Erythroblast (primary cell): ENCODE data around the gene HDAC10.

Experiments used
- GATA1 ChIP-seq: IDR thresholded peaks from 2 replicates; pipeline ENCODE4 v1.6.1; 2011; ENCODE audit warnings: low read depth, mild to moderate bottlenecking, control low read depth, low read length, moderate library complexity
- POLR2A ChIP-seq: IDR thresholded peaks from 2 replicates; pipeline ENCODE4 v1.6.1; 2011; ENCODE audit warnings: mild to moderate bottlenecking, low read length

DNA sequence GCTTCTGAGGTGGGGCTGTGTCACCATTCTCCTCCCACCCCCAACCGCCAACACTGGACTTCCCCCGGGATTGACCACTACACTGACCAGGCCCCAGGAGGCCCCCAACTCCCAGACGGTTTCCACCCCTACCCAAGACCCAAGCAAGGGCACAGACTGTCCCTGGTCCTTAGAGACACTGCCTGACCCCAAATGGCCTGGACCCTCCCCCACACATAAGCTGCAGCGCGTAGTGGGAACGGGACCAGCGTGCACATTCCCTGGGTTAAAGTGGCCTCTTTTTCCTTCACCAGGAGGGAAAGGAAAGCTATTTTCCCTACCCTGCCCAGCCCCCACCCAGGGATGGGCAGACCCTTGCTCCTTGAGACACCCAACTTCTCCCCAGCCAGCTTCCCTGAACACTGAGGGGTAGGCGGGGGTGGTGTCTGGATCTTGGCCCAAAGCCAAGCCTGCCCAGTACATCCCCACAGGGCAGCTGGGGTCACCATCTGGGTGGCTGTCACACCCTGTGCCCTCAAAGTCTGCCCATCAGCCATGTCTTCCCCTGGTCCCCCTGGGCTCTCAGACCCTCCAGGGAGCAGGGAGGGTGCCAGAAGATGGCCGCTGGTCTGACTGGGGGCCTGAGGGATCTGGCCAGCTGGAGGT, 12.0 kb upstream of the HDAC10 start:
- no peak for TF ChIP-seq POLR2A
- no peak for TF ChIP-seq GATA1
